ENCODE measurements around the gene LRRFIP1. TPM values are rescaled to one million over a fixed set of nuclear protein-coding genes. Genes with fewer than 3 reads are reported as not detected.

LRRFIP1 gene
- total and polyA plus RNA-seq, 2 of the 13 experiments (the other 11 are each of a cell fraction or from before 2014, with no cell fraction given) = 15.9 to 40.5 TPM

GRCh38 chr2:237746302-237747080, 119.1 kb downstream of the LRRFIP1 start:
- Histone ChIP-seq H3K27me3 (ENCODE audit: control insufficient read depth in 1 of 2, insufficient read depth in 2 of 2, low read length in 2 of 2) (no peaks in the 10 kb centered on the region), H2AFZ (ENCODE audit: low read length) (no peak overlapping the region), H3K9ac (ENCODE audit: insufficient read depth, low read depth, low read length) (no peak overlapping the region), H3K4me3 (replicated peaks in 1 of 3; ENCODE audit: insufficient read depth in 1 of 3, low read depth in 2 of 3, low read length in 3 of 3) (no peak overlapping the region), H4K20me1 (ENCODE audit: insufficient read depth, low read length) (no peaks in the 10 kb centered on the region), H3K4me2 (ENCODE audit: low read depth, low read length) (no peak overlapping the region), H3K4me1 (ENCODE audit: insufficient read depth, low read length) (peaks cover 40% of the 10 kb centered on the region), H3K79me2 (ENCODE audit: insufficient read depth, low read length) (peaks cover 2% of the 10 kb centered on the region), H3K36me3 (replicated peaks in 1 of 2; ENCODE audit: control insufficient read depth in 1 of 2, insufficient read depth in 2 of 2, low read length in 2 of 2) (peaks cover 16 to 31% of the 10 kb centered on the region in 2 experiments), H3K27ac (ENCODE audit: extremely low read length, insufficient read depth, low read length) (no peak overlapping the region), H3K9me3 (ENCODE audit: low read length) (no peaks in the 10 kb centered on the region)
- in situ Hi-C loops (cut with HindIII; ENCODE audit: extremely low pct_ligation_motif_present, low pct_unique_long_range_greater_than_20kb) (no loop called here), intact Hi-C loops (cut with micrococcal nuclease; ENCODE audit: unreplicated experiment) (no loop called here)
- WGBS (ENCODE audit: low lambda C conversion rate) = 96% methylated on average over 15 of the region's 15 CpGs
- FAIRE-seq = no peak
- DNase-seq (ENCODE audit: low spot score) = no peak
- ChIA-PET CTCF (ENCODE audit: low intra/inter-chr PET ratio, low total read pairs) (interaction anchor here (1.2 to 3.1 kb wide), 3 partner anchors 72 to 165 kb away, joined by 5 to 107 read pairs (median 20); no protein-coding TSS in a partner anchor), POLR2A (interaction anchor here (1.3 kb wide), 1 partner anchor 145 kb away, joined by 5 read pairs; no protein-coding TSS in a partner anchor)
- no peak for ATAC-seq
- BruUV-seq (replicated peaks) = no TSS peak
- TF ChIP-seq KIAA2018 (CRISPR knock-in tag; IDR thresholded peaks at IDR 0.05; ENCODE audit: borderline replicate concordance) (no peak), ZNF318 (CRISPR knock-in tag; IDR thresholded peaks at IDR 0.05) (0 out of 2 replicates have a peak, but pooled peaks have one; percentile 35), ZNF749 (CRISPR knock-in tag; IDR thresholded peaks at IDR 0.05; ENCODE audit: borderline replicate concordance) (no peak), NFE2L1 (CRISPR knock-in tag; IDR thresholded peaks at IDR 0.05; ENCODE audit: borderline replicate concordance) (0 out of 2 replicates have a peak, but pooled peaks have one; percentile 41), ZNF12 (CRISPR knock-in tag; IDR thresholded peaks at IDR 0.05) (no peak), NAIF1 (CRISPR knock-in tag; IDR thresholded peaks at IDR 0.05; ENCODE audit: borderline replicate concordance) (no peak)

Measured in HepG2 (cell line).